AG09309 (cell line): ENCODE measurements around the gene PRR15L.

Experiments
- DNase-seq: peaks from one replicate; pipeline ENCODE4 v3.0.0-alpha.2; 2010; ENCODE audit warnings: low read depth
- H3K4me3 ChIP-seq: 2 replicates; pipeline ENCODE4 v1.5.1; 2011; ENCODE audit warnings: mild to moderate bottlenecking, low read depth, low read length, moderate library complexity; ENCODE audit not compliant: control insufficient read depth
- CTCF ChIP-seq: IDR thresholded peaks from 2 replicates; pipeline ENCODE4 v1.5.1; 2011; ENCODE audit warnings: mild to moderate bottlenecking, low read depth, low read length, inconsistent platforms; ENCODE audit not compliant: insufficient read depth, control insufficient read depth; ENCODE audit errors: missing control alignments

The PRR15L gene

GRCh38 chr17:47957591-47958490, at the start of gene PRR15L:
Gene PRR15L, minus strand, starts transcription at chr17:47957883. Its CDS starts 4,649 bp downstream, at chr17:47953234.
- no peak for DNase-seq
- H3K4me3 ChIP-seq = no peak within 1 kb of the TSS
- TF ChIP-seq CTCF = no peak

- no peak for DNase-seq
- no peak overlapping the region for H3K4me3 ChIP-seq
- no peak for TF ChIP-seq CTCF
Observed at GRCh38 chr17:48006936-48007709, 49.4 kb upstream of the PRR15L start.

GRCh38 chr17:48004983-48005382, 47.3 kb upstream of the PRR15L start:
- H3K4me3 ChIP-seq = no peak overlapping the region
- no peak for DNase-seq
- TF ChIP-seq CTCF = no peak

- no peak for DNase-seq
- H3K4me3 ChIP-seq = no peak overlapping the region
- no peak for TF ChIP-seq CTCF
Observed at GRCh38 chr17:48003417-48004151, 45.9 kb upstream of the PRR15L start.

- TF ChIP-seq CTCF = no peak
- DNase-seq = no peak
- no peak overlapping the region for H3K4me3 ChIP-seq
Observed at GRCh38 chr17:48002916-48003416, 45.3 kb upstream of the PRR15L start.
